GM18508 (cell line): Measurements from ENCODE around the gene ABCG8.

Experiments used
- ATAC-seq: cut with Tn5 transposase; IDR thresholded peaks from one replicate; pipeline ENCODE4 v1.9.1; 2021; ENCODE audit warnings: moderate number of reproducible peaks; ENCODE audit not compliant: insufficient read depth, unreplicated experiment

The ABCG8 gene

GRCh38 chr2:43853141-43854081, 14.6 kb downstream of the ABCG8 start:
- ATAC-seq = no peak

- no peak for ATAC-seq
These were observed 15.9 kb downstream of the ABCG8 start for GRCh38 chr2:43854671-43855070.

- ATAC-seq = no peak
These were observed 16.5 kb downstream of the ABCG8 start for GRCh38 chr2:43855292-43855691.

GRCh38 chr2:43872151-43872550, 33.4 kb downstream of the ABCG8 start:
- ATAC-seq = no peak

- ATAC-seq = no peak
These were observed 36.1 kb downstream of the ABCG8 start for GRCh38 chr2:43874776-43875451.

GRCh38 chr2:43877782-43878464, 39.2 kb downstream of the ABCG8 start:
- ATAC-seq = no peak

- ATAC-seq = no peak
These were observed 40.5 kb downstream of the ABCG8 start for GRCh38 chr2:43879261-43879660.

- ATAC-seq = no peak
These were observed 41.7 kb downstream of the ABCG8 start for GRCh38 chr2:43880471-43880870.

GRCh38 chr2:43880952-43881351, 42.2 kb downstream of the ABCG8 start:
- ATAC-seq = no peak

- ATAC-seq = no peak
These were observed 43.5 kb downstream of the ABCG8 start for GRCh38 chr2:43882312-43882711.

GRCh38 chr2:43884689-43885088, 45.9 kb downstream of the ABCG8 start:
- no peak for ATAC-seq

- ATAC-seq = no peak
These were observed 46.4 kb downstream of the ABCG8 start for GRCh38 chr2:43885132-43885632.

GRCh38 chr2:43887176-43887575, 48.4 kb downstream of the ABCG8 start:
- ATAC-seq = no peak

- no peak for ATAC-seq
These were observed 50.6 kb downstream of the ABCG8 start for GRCh38 chr2:43889416-43889815.

- ATAC-seq = no peak
These were observed 52.1 kb downstream of the ABCG8 start for GRCh38 chr2:43890855-43891254.

GRCh38 chr2:43894743-43895142, 56.0 kb downstream of the ABCG8 start:
- no peak for ATAC-seq

GRCh38 chr2:43896906-43897305, 58.1 kb downstream of the ABCG8 start:
- no peak for ATAC-seq

- ATAC-seq = no peak
These were observed 58.7 kb downstream of the ABCG8 start for GRCh38 chr2:43897492-43897891.

GRCh38 chr2:43898134-43898837, 59.5 kb downstream of the ABCG8 start:
- no peak for ATAC-seq

GRCh38 chr2:43898838-43899346, 60.1 kb downstream of the ABCG8 start:
- no peak for ATAC-seq
